NCI-H2081 (cell line): Measurements from ENCODE around the gene MCM5.

Experiments
- DNase-seq, 2 experiments: peaks; one replicate each; lab custom pipeline; 2025; lab: John Stamatoyannopoulos, UW

MCM5 gene

DNA sequence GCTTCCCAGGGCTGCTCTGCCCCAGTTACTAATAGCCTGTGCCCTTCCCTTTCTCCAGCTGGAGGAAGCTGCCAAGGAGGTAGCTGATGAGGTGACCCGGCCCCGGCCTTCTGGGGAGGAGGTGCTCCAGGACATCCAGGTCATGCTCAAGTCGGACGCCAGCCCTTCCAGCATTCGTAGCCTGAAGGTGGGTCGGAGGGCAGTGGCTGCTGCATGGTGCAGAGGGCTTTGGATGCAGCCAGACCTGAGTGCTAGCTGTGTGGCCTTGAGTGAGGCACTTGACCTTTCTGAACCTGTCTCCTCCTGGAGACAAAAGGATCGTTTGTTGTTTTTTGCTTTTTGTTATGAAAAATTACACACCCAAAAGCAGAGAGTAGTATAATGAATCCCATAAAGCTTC is 3.4 kb downstream of the MCM5 start:
- no peak for DNase-seq

DNA sequence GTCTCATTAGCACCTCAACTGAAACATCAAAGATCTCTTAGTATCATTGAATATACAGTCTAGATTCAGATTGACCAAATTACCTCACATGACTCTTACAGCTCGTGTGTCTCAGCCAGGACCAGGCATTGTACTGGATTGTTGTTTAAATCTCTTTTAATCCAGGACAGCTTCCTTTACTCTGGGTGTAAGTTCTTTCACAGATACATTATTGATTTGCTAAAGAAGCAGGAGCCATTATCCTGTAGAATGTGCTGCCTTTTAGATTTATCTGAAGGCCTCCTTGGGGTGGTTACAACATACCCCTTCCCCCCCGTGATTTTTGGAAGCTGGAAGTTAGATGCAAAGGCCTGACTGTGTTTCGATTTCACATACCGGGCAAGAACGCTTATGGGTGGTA is 4.2 kb downstream of the MCM5 start:
- DNase-seq, result no peak

DNA sequence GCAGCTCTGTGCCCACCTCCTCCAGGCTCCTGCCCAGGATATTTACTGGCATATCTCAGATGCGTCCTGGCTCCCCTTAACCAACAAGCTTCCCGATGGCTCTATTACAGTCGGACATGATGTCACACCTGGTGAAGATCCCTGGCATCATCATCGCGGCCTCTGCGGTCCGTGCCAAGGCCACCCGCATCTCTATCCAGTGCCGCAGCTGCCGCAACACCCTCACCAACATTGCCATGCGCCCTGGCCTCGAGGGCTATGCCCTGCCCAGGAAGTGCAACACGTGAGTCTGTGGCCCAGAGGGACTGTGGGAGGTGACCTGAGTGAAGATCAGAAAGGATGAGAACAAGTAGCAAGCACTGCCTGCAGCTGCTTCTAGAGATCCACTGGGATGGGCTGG is 6.5 kb downstream of the MCM5 start:
- no peak for DNase-seq

DNA sequence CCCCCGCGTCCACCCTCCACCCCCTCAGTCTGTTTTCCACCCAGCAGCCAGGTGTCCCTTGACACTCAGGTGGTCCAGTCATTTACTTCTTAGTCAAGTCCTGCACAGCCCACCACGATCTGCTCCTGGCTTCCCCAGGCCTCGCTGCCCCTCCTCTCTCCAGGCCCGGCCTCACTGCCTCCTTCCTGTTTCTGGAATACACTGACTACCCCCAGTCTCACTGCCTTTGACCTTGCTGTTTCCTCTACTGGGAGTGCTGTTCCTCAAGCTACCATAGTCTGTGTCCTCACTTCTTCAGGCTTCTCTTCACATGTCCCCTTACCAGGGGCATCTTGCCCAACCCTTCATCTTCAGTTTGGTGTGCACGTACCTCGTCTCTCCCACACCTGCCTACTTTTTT is 7.4 kb downstream of the MCM5 start:
- DNase-seq, result no peak

DNA sequence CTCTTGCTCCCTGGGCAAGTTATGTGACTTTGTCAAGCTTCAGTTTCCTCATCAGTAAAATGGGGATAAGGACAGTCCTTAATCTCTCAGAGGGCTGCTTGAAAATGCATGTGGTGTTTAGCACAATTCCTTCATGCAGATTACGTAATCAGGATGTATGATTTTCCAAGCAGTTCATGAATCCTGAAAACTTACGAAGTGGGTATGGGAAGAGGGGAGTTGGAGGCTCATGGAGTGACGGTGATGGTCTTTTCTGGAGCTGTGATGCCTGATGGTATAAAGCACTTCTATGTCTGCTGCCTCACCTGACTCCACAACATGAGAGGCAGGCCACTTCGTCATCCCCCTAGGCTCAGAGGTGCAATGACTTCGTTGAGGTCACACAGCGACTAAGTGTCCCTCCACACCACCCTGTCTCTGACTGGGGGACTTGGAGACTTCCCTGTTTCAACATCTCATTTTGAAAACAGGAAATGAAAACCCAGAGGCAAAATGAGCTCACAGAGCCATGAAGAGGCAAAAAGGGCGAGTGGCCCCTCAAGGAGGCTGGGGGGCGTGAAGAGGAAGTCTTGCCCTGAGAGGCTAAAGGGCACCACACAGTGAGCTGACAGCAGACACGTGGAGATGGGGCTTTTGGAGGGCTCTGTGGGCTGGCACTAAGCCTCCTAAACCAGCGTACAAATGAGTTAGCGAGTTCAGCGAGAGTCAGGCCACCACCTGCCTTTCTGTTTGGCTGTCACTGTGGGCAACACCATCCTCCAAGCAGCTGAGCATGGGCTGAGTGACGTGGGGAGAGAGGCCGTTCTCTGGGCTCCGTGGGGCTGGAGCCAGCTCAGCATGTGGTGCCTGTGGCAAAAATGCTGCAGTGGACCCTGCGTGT is 10.1 kb downstream of the MCM5 start:
- DNase-seq, result no peak

DNA sequence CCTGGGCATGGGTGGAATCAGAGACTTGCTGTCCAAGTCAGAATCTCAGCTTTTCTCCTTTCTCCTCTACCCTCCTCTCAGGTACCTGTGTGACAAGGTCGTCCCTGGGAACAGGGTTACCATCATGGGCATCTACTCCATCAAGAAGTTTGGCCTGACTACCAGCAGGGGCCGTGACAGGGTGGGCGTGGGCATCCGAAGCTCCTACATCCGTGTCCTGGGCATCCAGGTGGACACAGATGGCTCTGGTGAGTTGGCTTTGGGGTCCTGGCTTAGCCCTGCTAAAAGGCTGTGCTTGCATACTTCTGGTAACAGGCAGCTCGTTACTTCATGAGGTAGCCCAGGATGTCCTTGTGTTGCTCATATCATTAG is 10.7 kb downstream of the MCM5 start:
- DNase-seq, result no peak

DNA sequence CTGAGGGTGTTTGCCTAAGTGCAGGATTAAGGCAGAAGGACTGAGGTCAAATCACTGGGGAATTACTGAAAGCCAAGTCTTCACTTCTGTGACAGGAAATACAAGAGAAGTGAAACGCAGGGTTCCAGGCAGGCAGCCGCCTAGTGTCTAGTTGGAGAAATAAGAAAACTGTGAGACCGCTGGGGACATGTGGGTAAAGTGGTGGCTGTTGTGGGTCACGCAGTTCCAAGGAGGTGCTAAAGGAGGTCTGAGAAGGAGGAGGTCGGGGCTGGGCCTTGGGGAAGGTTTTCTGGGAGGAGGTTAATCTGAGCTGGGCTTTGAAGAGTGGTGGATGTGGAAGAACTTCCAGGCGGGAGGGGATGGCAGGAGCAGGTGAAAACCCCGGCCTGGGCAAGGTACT is 11.2 kb downstream of the MCM5 start:
- DNase-seq, result no peak

DNA sequence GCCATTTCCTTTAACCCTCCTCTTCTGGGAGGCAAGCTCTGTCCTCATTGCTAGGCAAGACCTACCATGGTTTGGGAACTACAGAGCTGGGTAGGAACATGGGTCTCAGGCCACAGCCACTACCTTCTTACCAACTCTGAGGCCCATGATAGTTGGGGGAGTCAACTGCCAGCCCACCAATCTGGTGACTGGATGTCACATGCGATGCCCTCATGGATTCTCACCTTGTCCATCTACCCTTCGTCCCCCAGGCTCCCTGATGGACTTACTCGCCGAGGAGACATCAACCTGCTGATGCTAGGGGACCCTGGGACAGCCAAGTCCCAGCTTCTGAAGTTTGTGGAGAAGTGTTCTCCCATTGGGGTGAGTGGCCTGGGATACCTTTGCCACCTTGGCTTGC is 13.7 kb downstream of the MCM5 start:
- DNase-seq, result no peak

DNA sequence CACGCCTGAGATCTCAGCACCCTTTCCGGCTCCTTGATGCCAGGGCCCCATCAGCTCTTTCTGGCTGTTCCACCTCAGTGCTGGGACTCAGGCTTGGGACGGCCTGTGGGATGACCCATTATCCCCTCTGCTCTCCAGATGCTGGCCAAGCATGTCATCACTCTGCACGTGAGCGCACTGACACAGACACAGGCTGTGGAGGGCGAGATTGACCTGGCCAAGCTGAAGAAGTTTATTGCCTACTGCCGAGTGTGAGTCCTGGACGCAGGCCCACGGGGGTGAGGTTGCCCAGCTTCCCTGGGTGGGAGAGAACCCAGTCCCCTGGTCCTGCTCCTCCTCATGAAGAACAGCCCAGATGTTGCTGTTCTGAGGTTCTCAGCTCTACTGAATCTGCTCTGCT is 17.7 kb downstream of the MCM5 start:
- DNase-seq, result no peak

DNA sequence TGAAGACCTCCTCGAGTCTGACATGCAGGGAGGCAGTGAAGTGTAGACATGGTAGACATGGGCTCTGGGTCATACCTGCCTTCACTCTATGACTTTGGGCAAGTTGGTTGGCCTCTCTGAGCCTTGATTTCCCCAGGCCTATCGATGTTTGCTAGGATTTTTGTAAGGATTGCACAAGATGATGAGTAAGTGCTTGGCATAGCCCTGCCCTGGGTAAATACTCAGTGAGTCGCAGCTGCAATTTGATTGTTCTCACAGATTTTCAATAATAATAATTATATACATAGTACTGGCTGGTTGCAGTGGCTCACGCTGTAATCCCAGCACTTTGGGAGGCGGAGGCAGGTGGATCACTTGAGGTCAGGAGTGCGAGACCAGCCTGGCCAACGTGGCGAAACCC is 18.1 kb downstream of the MCM5 start:
- no peak for DNase-seq

DNA sequence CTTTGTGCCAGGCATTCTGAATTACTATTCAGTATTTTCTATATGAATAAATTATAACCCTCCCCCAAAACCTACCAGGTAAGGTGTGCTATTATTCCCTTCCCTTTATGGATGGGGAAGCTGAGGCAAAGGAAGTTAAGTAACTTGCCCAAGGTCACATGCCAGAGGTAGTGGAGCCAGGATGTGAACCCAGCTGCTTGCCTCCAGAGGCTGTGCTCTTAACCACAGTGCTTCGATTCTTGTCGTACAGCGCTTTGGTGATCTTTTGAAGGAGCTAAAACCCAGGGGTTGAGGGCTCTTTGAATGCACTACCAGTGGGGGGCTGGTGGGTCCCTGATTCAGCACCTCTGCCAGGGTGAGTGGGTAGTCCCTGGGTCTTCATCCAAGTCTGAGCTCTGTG is 18.8 kb downstream of the MCM5 start:
- no peak for DNase-seq

DNA sequence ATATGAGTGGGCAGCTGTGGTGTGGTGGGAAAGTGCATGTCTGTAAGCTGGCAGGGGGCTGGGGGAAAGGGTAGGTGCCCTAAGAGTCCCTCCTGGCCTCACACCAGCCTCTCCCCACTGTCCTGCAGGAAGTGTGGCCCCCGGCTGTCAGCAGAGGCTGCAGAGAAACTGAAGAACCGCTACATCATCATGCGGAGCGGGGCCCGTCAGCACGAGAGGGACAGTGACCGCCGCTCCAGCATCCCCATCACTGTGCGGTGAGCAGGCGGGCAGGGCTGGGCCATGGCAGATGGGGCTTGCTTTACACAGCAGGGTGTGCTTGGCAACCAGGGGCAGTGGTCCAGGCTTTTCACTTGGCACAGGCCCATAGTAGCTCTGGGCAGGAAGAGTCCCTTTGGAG is 19.8 kb downstream of the MCM5 start:
- no peak for DNase-seq

DNA sequence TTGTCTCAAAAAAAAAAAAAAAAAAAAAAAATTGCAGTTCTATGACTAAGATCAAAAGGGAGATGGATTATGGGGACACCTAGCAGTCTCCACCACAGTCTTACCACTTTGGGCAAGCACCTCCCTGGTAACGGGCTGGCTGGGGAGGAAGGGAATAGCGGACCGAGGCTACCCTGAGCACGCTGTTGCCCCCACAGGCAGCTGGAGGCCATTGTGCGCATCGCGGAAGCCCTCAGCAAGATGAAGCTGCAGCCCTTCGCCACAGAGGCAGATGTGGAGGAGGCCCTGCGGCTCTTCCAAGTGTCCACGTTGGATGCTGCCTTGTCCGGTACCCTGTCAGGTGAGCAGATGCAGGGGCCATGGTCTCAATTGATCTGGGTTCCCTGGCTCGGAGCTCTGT is 21.2 kb downstream of the MCM5 start:
- no peak for DNase-seq

DNA sequence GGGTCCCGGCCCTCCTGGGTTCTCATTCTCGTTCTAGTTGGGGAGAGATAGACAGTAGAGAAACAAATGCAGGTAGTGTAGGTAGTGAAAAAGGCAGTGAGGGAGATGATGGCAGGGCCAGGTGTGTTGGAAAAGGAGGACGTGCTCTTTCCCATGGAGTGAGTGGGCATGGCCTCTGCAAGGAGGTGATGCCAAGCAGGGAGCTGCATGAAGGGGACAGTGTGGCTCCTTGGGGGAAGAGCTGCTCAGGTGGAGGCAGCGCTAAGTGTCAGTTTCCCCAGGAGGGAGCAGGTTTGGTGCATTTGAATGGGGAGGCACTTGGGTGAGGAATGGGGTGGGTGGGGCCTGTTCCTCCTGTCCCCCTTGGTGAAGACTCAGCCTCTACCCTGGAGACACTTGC is 22.2 kb downstream of the MCM5 start:
- no peak for DNase-seq

DNA sequence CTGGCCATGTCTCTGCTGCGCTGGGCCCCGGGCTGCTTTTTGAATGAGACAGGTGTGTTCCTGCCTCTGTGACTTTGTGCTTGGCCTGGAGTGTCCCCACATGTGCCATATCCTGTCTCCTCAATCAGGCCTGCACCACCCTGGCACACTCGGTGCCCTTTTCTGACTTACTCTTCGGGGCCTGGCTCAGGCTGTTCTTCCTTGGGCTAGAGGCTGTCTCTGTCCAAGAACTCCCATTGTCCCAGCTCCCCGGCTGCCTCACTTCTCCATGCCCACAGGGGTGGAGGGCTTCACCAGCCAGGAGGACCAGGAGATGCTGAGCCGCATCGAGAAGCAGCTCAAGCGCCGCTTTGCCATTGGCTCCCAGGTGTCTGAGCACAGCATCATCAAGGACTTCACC is 23.0 kb downstream of the MCM5 start:
- no peak for DNase-seq

DNA sequence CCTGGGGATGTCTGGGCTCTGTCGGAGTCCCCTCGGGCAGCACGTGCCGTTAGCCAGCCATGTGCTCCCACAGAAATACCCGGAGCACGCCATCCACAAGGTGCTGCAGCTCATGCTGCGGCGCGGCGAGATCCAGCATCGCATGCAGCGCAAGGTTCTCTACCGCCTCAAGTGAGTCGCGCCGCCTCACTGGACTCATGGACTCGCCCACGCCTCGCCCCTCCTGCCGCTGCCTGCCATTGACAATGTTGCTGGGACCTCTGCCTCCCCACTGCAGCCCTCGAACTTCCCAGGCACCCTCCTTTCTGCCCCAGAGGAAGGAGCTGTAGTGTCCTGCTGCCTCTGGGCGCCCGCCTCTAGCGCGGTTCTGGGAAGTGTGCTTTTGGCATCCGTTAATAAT is 24.1 kb downstream of the MCM5 start:
- DNase-seq, result no peak

DNA sequence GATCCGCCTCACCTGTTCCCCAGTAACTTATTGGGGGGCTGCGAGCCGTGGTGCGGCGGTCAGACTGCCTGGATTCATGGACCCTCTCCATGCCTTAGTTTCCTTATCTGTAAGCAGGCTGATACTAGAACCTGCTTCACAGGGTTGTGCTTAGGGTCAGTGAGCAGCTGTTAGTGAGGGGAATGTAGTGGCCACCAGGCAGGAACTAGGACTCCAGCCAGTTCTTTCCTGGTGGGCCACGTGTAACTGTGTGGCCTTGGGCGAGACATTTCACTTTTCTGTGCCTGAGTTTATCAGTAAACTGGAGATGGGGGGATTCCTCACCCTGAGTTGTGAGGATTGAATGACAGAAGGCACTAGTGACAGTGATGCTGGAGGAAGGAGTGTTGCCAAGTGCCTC is 24.8 kb downstream of the MCM5 start:
- no peak for DNase-seq

DNA sequence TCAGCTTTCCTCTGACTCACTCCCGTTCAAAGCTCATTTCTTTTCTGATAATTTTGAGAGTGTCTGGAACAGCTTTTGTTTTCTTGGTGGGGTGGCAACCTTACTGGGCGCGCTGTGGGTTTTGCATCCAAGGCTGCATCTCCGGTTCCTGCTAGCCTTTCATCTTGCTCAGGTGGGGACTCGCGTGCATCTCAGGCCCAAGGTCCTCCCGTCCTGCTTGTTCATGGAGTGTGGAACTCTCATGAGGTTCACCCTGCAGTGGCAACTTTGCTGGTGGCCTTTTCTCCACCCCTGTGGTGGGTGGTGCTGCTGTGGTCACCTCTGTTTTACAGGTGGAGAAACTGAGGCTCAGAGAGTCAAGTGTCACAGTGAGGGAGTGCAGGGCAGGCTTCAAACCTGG is 25.6 kb downstream of the MCM5 start:
- no peak for DNase-seq

DNA sequence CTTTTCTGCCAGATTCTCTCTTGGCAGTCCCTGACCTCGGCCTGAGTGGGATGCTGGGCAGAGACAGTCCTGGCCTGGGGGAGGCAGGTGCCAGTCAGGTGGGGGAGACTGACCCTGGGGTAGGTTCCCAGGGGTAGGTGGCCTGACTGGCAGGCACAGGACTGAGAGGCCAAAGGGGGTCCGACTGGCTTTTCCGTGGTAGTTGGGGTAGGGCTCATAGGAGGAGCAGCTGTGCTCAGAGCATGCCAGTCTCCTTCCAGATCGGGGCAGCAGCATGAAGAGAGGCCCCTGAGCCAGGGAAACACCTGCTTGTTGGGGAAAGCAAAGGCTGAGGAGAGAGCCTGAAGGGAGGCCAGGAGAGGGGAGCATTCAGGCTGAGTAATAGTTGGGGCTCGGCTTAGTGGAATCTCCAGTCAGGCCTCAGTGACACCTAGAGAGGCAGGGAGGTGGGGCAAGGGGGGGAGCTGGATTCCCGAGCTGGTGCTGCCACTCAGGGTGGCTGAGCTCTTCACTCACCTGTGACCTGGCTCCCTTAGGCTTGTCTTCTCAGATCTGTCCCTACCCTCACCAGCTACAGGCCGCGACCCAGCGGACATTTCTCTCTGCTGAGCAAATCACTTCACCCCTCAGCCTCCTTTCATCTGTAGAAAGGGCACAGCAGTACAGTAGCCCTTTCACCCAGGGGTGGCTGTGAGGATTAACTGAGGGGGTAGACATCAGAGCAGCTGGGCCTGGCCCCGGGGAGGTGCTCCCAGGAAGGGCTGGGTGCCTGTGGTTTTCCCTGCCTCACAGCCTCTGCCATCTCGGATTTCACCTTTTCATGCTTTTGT is 26.2 kb downstream of the MCM5 start:
- DNase-seq, result no peak

DNA sequence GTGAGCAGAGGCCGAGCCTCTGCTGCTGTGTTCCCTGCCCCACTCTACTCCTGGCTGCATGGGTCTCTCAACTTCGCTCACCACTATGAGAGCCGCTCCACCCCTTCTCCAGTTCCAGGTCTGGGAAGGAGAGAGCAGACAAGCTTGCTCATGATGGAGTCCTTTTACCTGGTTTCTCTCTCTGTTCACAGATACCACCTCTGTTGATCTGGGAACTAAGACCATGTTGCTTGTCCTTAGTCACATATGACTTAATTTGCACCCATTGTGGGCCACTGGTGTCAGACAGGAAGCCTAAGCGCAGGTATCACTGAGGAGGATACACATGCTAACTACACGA is 26.8 kb downstream of the MCM5 start:
- DNase-seq, result no peak

DNA sequence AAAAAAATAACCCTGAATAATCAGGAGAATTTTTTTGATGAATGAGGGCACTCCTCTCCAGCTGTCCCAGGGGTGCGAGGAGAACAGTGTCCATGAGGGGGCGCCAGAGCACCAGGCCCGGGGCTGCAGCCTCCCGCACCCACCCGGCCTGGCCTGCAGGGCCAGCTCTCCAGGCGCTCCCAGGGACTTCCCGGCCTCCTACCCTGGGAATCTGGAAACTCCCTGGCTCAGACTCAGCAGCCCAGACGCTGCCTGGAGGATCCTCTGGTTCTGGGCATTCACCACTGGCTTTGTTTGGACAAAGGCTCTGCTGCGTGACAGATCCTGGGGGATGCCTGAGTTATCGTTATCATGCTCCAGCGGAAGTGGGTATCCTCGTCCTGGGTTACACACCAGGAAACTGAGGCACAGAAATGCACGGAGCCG is 31.0 kb downstream of the MCM5 start:
- peak; percentile 51 to 62 for DNase-seq

DNA sequence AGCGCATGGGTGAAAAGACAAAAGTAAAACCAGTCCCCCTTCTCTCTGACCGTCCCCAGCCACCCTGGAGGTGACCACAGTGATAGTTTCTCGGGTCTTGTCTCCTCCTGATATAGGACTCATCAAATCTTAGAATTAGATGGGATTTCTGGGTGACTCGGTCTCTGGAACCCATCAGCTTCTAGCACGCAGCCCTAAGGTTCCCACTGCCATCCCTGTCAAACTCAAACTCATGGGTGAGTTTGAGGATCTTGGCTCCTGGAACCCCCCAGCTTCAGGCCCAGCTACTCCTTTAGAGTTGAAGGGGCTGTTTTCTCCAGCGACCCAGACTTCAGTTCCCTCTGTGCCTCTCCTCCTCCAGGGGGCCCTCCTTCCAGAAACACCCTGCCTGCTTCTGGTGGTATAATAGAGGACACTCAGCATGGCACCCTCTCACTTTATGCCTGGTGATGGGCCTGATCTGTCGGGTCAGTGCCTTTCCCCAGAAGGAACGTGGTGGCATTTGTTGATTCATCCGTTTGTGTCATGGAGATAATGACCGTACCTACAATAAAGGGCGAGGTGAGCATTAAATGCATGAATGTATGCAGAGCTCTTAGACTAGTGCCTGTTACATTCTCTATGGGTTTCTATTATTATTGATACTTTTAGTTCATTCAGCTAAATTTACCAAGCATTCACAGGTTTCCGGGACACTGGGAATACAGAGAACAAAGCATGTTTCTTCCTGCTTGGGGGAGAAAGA is 31.7 kb downstream of the MCM5 start:
- DNase-seq, result peak in 1 of 2 experiments; percentile 4
